Neuronal stem cell (in vitro differentiated cells): ENCODE results near the gene LST1.
"Not testable (repeated sequence)": the region's sequence is repeated elsewhere in the genome, so short reads cannot be mapped to it uniquely, and the experiment has no call there.

Experiments used
- DNase-seq: peaks from one replicate; pipeline ENCODE4 v3.0.0-alpha.2; 2013; ENCODE audit warnings: low spot score
- H2AFZ ChIP-seq: one replicate; pipeline ENCODE4 v1.6.1; 2013; ENCODE audit warnings: mild to moderate bottlenecking, low read length, inconsistent platforms
- H2AK5ac ChIP-seq: 2 replicates; pipeline ENCODE4 v1.6.1; 2013; ENCODE audit warnings: low read depth, mild to moderate bottlenecking, inconsistent platforms, low read length, moderate library complexity, mixed read lengths
- H2BK120ac ChIP-seq: 2 replicates; pipeline ENCODE4 v1.6.1; 2013; ENCODE audit warnings: low read depth, mild to moderate bottlenecking, inconsistent platforms, low read length, moderate library complexity, mixed read lengths
- H2BK12ac ChIP-seq: one replicate; pipeline ENCODE4 v1.6.1; 2013; ENCODE audit warnings: low read length, inconsistent platforms
- H2BK15ac ChIP-seq: 2 replicates; pipeline ENCODE4 v1.6.1; 2013; ENCODE audit warnings: mild to moderate bottlenecking, low read length, inconsistent platforms, mixed read lengths
- H2BK5ac ChIP-seq: one replicate; pipeline ENCODE4 v1.6.1; 2013; ENCODE audit warnings: inconsistent platforms, mild to moderate bottlenecking, low read length, moderate library complexity
- H3K14ac ChIP-seq: one replicate; pipeline ENCODE4 v1.6.1; 2013; ENCODE audit warnings: low read length, inconsistent platforms
- H3K18ac ChIP-seq: 2 replicates; pipeline ENCODE4 v1.6.1; 2013; ENCODE audit warnings: low read length, inconsistent platforms
- H3K23ac ChIP-seq: 2 replicates; pipeline ENCODE4 v1.6.1; 2013; ENCODE audit warnings: low read depth, mild to moderate bottlenecking, mixed read lengths, low read length, inconsistent platforms; ENCODE audit not compliant: poor library complexity
- H3K27ac ChIP-seq: replicated peaks from 3 replicates; pipeline ENCODE4 v1.5.1; 2013; ENCODE audit warnings: low read length, inconsistent platforms
- H3K27me3 ChIP-seq, 3 experiments: 2 replicates each; pipeline ENCODE4 v1.6.1; 2013; ENCODE audit warnings: low read length in 3 of 3, mild to moderate bottlenecking in 2 of 3, inconsistent platforms in 1 of 3, low read depth in 1 of 3, mixed read lengths in 1 of 3, moderate library complexity in 1 of 3; ENCODE audit not compliant: control insufficient read depth in 3 of 3, insufficient read depth in 3 of 3
- H3K36me3 ChIP-seq, 2 donors: replicated peaks in 1 of 2; 2 replicates each; pipeline ENCODE4 v1.6.1; 2013; ENCODE audit warnings: low read length in 2 of 2; ENCODE audit not compliant: control insufficient read depth in 2 of 2, insufficient read depth in 2 of 2
- H3K4ac ChIP-seq: 2 replicates; pipeline ENCODE4 v1.6.1; 2013; ENCODE audit warnings: inconsistent platforms, mild to moderate bottlenecking, low read length, moderate library complexity
- H3K4me1 ChIP-seq, 2 donors: 1 replicate in 1 of 2; 2 replicates in 1 of 2; pipeline ENCODE4 v1.6.1; 2013; ENCODE audit warnings: low read length in 2 of 2, low read depth in 1 of 2; ENCODE audit not compliant: control insufficient read depth in 2 of 2, insufficient read depth in 1 of 2
- H3K4me2 ChIP-seq: one replicate; pipeline ENCODE4 v1.6.1; 2013; ENCODE audit warnings: mild to moderate bottlenecking, low read length, inconsistent platforms; ENCODE audit not compliant: insufficient read depth, poor library complexity, severe bottlenecking
- H3K4me3 ChIP-seq, 2 donors: 2 replicates each; pipeline ENCODE4 v1.5.1; 2013; ENCODE audit warnings: low read length in 2 of 2, mild to moderate bottlenecking in 2 of 2, inconsistent platforms in 1 of 2, moderate library complexity in 1 of 2
- H3K79me1 ChIP-seq: one replicate; pipeline ENCODE4 v1.6.1; 2013; ENCODE audit warnings: low read depth, mild to moderate bottlenecking, inconsistent platforms, low read length, moderate library complexity
- H3K9ac ChIP-seq: one replicate; pipeline ENCODE4 v1.6.1; 2013; ENCODE audit warnings: mild to moderate bottlenecking, low read depth, low read length, inconsistent platforms; ENCODE audit not compliant: poor library complexity
- H3K9me3 ChIP-seq, 2 donors: replicated peaks in 1 of 2; 2 replicates each; pipeline versions ENCODE3 to v1.6.1; 2013; ENCODE audit warnings: low read length in 2 of 2, mild to moderate bottlenecking in 2 of 2, inconsistent platforms in 1 of 2, low read depth in 1 of 2, mixed read lengths in 1 of 2, moderate library complexity in 1 of 2; ENCODE audit not compliant: control insufficient read depth in 2 of 2, insufficient read depth in 1 of 2
- H4K8ac ChIP-seq: one replicate; pipeline ENCODE4 v1.6.1; 2013; ENCODE audit warnings: low read depth, mild to moderate bottlenecking, inconsistent platforms, low read length, moderate library complexity
- H4K91ac ChIP-seq: one replicate; pipeline ENCODE4 v1.6.1; 2013; ENCODE audit warnings: low read length, low read depth, mild to moderate bottlenecking, inconsistent platforms; ENCODE audit not compliant: poor library complexity
- WGBS, 2 donors: extraction: QIAGEN DNeasy Blood & Tissue Kit; methylation state at CpG; one replicate each; pipeline ENCODE4 v1.1.7; 2013; ENCODE audit warnings: missing lambda C conversion rate in 2 of 2, mixed read lengths in 1 of 2; ENCODE audit not compliant: insufficient read length in 2 of 2, insufficient replicate concordance in 1 of 2; ENCODE audit errors: extremely low coverage in 2 of 2; 5-methylcytosine and 5-hydroxymethylcytosine counted together

Gene LST1

GRCh38 chr6:31548544-31548873, 37.6 kb upstream of the LST1 start:
- no peaks in the 10 kb centered on the region for H3K27me3 ChIP-seq
- H2BK5ac ChIP-seq = no peak overlapping the region
- H3K4me3 ChIP-seq = peak overlapping the region in 1 of 2 donors; percentile 46
- peak overlapping the region; percentile 89 for H3K9ac ChIP-seq
- H2AFZ ChIP-seq = no peak overlapping the region
- H2BK12ac ChIP-seq = no peak overlapping the region
- H3K27ac ChIP-seq = no peak overlapping the region
- peaks cover 6 to 50% of the 10 kb centered on the region in 2 donors for H3K36me3 ChIP-seq
- H3K4me2 ChIP-seq = no peak overlapping the region
- H2BK120ac ChIP-seq = no peak overlapping the region
- H3K18ac ChIP-seq = no peak overlapping the region
- H3K4me1 ChIP-seq = peaks cover 9 to 11% of the 10 kb centered on the region in 2 donors
- no peak overlapping the region for H3K23ac ChIP-seq
- H2AK5ac ChIP-seq = peak overlapping the region; percentile 99
- no peak for DNase-seq
- no peak overlapping the region for H3K4ac ChIP-seq
- peaks cover 0 to 2% of the 10 kb centered on the region in 2 donors for H3K9me3 ChIP-seq
- H3K14ac ChIP-seq = no peak overlapping the region
- peaks cover 5% of the 10 kb centered on the region for H3K79me1 ChIP-seq
- peak overlapping the region; percentile 92 for H4K8ac ChIP-seq
- no peak overlapping the region for H4K91ac ChIP-seq
- WGBS, 2 donors = no CpG with 5 or more reads among the region's 2 CpGs
- no peak overlapping the region for H2BK15ac ChIP-seq

GRCh38 chr6:31551371-31551770, 34.7 kb upstream of the LST1 start:
- H3K36me3 ChIP-seq = peaks cover 11 to 72% of the 10 kb centered on the region in 2 donors
- no CpG with 5 or more reads among the region's 5 CpGs for WGBS, 2 donors
- DNase-seq = peak; percentile 40

DNA sequence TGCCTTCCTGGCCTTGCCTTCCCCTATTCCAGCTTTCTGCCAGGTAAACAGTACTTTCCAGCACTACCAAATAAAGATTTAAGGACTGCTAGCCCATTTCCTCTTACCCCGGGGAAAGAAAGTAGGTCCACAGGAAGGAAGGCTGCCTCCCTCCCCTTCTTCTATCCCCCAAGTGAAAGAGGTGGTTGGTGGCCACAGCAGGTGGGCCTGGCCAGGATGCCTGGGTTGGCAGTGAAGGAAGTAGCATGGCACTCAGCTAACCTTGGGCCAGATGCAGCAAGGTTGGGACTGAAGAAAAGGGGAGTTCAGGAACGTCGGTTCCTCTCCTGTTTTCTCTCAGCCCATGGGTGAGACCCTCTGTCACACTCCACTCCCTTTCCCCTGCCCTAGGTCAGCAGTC, 29.8 kb upstream of the LST1 start:
- Histone ChIP-seq H2AK5ac (no peak overlapping the region), H3K27me3 (no peaks in the 10 kb centered on the region), H2BK12ac (no peak overlapping the region), H3K23ac (peak overlapping the region; percentile 67), H3K4me2 (no peak overlapping the region), H4K91ac (no peak overlapping the region), H2BK15ac (no peak overlapping the region), H3K36me3 (peaks cover 37 to 86% of the 10 kb centered on the region in 2 donors), H3K14ac (no peak overlapping the region), H3K4me1 (peaks cover 0 to 7% of the 10 kb centered on the region in 2 donors), H3K18ac (no peak overlapping the region), H3K79me1 (peaks cover 6% of the 10 kb centered on the region), H3K9ac (no peak overlapping the region), H2BK5ac (no peak overlapping the region), H3K4me3 (peak overlapping the region in 1 of 2 donors; percentile 6), H4K8ac (no peak overlapping the region), H3K27ac (no peak overlapping the region), H2AFZ (no peak overlapping the region), H2BK120ac (no peak overlapping the region), H3K4ac (no peak overlapping the region), H3K9me3 (no peaks in the 10 kb centered on the region)
- no CpG with 5 or more reads among the region's 3 CpGs for WGBS, 2 donors
- no peak for DNase-seq

More at GRCh38 chr6:31551371-31551770, 34.7 kb upstream of the LST1 start:
- H3K79me1 ChIP-seq, H3K4me1 ChIP-seq, H3K27me3 ChIP-seq, H2BK12ac ChIP-seq, H2BK15ac ChIP-seq, H3K9me3 ChIP-seq, H4K8ac ChIP-seq, H2BK5ac ChIP-seq, H3K4me2 ChIP-seq, H4K91ac ChIP-seq, H3K14ac ChIP-seq, H3K4me3 ChIP-seq, H3K9ac ChIP-seq, H2AFZ ChIP-seq, H3K18ac ChIP-seq, H3K4ac ChIP-seq, H2AK5ac ChIP-seq, H3K27ac ChIP-seq, H3K23ac ChIP-seq, H2BK120ac ChIP-seq: not testable (repeated sequence)

- Histone ChIP-seq H2BK120ac (no peak overlapping the region), H3K4me2 (no peak overlapping the region), H3K9me3 (no peaks in the 10 kb centered on the region), H2AK5ac (no peak overlapping the region), H3K4ac (no peak overlapping the region), H3K79me1 (peaks cover 6% of the 10 kb centered on the region), H3K14ac (no peak overlapping the region), H3K9ac (no peak overlapping the region), H3K27ac (no peak overlapping the region), H3K36me3 (peaks cover 37 to 75% of the 10 kb centered on the region in 2 donors), H3K4me1 (peaks cover 0 to 7% of the 10 kb centered on the region in 2 donors), H4K8ac (no peak overlapping the region), H2BK12ac (no peak overlapping the region), H3K4me3 (no peak overlapping the region), H2AFZ (no peak overlapping the region), H3K27me3 (no peaks in the 10 kb centered on the region), H2BK15ac (no peak overlapping the region), H3K23ac (peak overlapping the region; percentile 73), H2BK5ac (no peak overlapping the region), H4K91ac (no peak overlapping the region), H3K18ac (no peak overlapping the region)
- WGBS, 2 donors = no CpG with 5 or more reads among the region's 24 CpGs
- DNase-seq = no peak
Observed at GRCh38 chr6:31557443-31558317, 28.4 kb upstream of the LST1 start.
